ENCODE measurements around the gene WASF2. TPM values are rescaled to one million over a fixed set of nuclear protein-coding genes. Genes with fewer than 3 reads are reported as not detected.
A peak's percentile ranks its signal among the peaks of the same experiment; 100 is the strongest.

The WASF2 gene
- total RNA-seq, 1 donor from 2014 or later, result 156 TPM

DNA sequence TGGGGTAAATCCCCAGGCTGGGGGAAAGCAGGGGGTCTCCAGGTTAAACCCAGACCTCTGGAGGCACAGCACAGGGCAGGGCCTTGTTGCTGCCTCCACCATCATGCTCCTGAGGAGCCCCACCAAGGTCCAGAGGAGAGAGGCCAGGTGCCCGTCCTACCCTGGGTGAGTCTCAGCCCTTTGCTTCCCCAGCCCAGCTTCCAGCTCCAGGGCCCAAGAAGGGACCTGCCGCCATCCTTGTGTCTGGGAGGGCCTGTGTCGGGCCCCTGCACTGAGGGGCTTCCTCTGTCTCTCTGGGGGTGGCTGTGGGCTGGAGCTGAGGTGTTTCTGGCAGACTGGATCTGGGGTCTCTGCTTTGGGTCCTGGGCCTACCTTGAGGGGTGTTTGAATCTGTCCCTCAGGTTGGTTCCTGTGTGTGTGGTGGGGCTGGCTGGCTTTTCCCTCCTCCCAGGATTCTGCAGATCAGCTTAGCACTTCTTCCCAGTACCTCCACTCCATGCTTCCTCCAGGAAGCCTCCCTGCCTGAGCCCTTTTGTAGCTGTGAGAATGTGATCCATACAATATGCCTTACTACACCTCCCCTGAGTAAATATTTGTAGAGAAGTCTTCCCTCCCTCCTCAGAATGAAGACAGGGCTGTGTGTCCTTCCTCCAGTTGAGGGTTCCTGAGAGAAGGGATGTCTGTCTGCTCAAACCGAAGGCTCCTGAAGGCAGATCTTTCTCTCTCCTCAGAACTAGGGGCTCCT lies 91.4 kb downstream of the WASF2 start:
- Histone ChIP-seq H3K4me3 (no peak overlapping the region), H3K27ac (no peak overlapping the region), H3K4me1 (peaks cover 35% of the 10 kb centered on the region), H3K36me3 (no peaks in the 10 kb centered on the region), H3K27me3 (no peaks in the 10 kb centered on the region), H3K9me3 (no peaks in the 10 kb centered on the region)
- no peak for DNase-seq
- intact Hi-C loops (cut with DNase I), result loop anchor here (10.0 kb wide), 2 partner anchors 206 to 266 kb away; partner anchors contain the start of gene AHDC1
- ATAC-seq, result no peak
- TF ChIP-seq CTCF (IDR thresholded peaks at IDR 0.05), result no peak

DNA sequence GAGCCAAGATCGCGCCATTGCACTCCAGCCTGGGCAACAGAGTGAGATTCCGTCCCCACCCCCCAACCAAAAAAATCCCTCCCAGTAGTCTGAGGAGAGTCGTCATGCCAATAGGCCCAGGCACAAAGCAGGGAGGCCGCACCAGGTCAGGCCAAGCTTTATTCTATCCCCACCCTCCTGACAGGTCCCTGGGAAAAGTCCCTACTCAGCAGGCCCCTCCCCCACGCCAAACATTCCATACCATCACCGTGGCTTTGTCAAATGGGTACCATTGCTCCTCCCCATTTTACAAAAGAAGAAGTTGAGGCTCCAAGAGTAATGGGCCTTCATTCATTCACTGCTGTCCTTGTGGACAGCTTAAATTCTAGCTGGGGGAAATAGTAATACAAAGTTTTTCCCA lies 92.2 kb downstream of the WASF2 start:
- H3K4me3 ChIP-seq, result no peak overlapping the region
- H3K9me3 ChIP-seq, result no peaks in the 10 kb centered on the region
- DNase-seq (no peak), ATAC-seq (no peak)
- no peak overlapping the region for H3K27ac ChIP-seq
- H3K36me3 ChIP-seq, result no peaks in the 10 kb centered on the region
- intact Hi-C loops (cut with DNase I), result loop anchor here (10.0 kb wide), 2 partner anchors 207 to 267 kb away; partner anchors contain the start of gene AHDC1
- H3K27me3 ChIP-seq, result no peaks in the 10 kb centered on the region
- peaks cover 30% of the 10 kb centered on the region for H3K4me1 ChIP-seq
- TF ChIP-seq CTCF (IDR thresholded peaks at IDR 0.05), result no peak

DNA sequence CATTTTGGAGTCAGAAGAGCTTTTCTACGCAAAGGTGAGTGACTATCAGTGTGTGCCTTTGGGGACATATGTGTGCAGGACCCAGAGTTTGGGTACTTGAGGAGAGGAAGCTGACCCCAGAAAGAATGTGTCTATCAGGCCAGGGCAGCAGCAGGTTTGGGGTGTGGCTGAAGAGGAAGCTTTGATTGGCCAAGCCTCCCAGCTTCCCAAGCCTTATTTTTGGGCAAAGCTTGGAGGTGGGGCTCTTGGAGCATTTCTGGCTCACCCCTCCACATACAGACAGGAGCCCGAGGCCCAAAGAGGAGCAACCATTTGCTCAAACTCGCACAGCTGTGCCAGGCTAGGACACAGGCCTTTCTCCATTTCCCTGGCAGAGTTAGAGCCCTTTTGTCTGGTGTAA lies 92.9 kb downstream of the WASF2 start:
- H3K27ac ChIP-seq, result no peak overlapping the region
- H3K27me3 ChIP-seq, result no peaks in the 10 kb centered on the region
- no peak for ATAC-seq
- no peak for DNase-seq
- intact Hi-C loops (cut with DNase I), result loop anchor here (10.0 kb wide), 2 partner anchors 208 to 268 kb away; partner anchors contain the start of gene AHDC1
- peaks cover 27% of the 10 kb centered on the region for H3K4me1 ChIP-seq
- no peak overlapping the region for H3K4me3 ChIP-seq
- H3K36me3 ChIP-seq, result no peaks in the 10 kb centered on the region
- H3K9me3 ChIP-seq, result no peaks in the 10 kb centered on the region
- no peak for TF ChIP-seq CTCF (IDR thresholded peaks at IDR 0.05)

- Histone ChIP-seq H3K36me3 (no peaks in the 10 kb centered on the region), H3K4me1 (peaks cover 30% of the 10 kb centered on the region), H3K27ac (no peak overlapping the region), H3K9me3 (no peaks in the 10 kb centered on the region), H3K27me3 (no peaks in the 10 kb centered on the region), H3K4me3 (no peak overlapping the region)
- peak; percentile 96 for TF ChIP-seq CTCF (IDR thresholded peaks at IDR 0.05)
- intact Hi-C loops (cut with DNase I), result loop anchor here (10.0 kb wide), 2 partner anchors 209 to 269 kb away; partner anchors contain the start of gene AHDC1
- ATAC-seq, result peak; percentile 66
- DNase-seq, result peak; percentile 85
These were observed 94.3 kb downstream of the WASF2 start for GRCh38 chr1:27395441-27396195.

- Histone ChIP-seq H3K27me3 (no peaks in the 10 kb centered on the region), H3K27ac (no peak overlapping the region), H3K4me1 (peaks cover 34% of the 10 kb centered on the region), H3K36me3 (no peaks in the 10 kb centered on the region), H3K9me3 (no peaks in the 10 kb centered on the region), H3K4me3 (no peak overlapping the region)
- intact Hi-C loops (cut with DNase I), result loop anchor here (10.0 kb wide), 2 partner anchors 210 to 270 kb away; partner anchors contain the start of gene AHDC1
- no peak for TF ChIP-seq CTCF (IDR thresholded peaks at IDR 0.05)
- ATAC-seq (no peak), DNase-seq (no peak)
These were observed 95.0 kb downstream of the WASF2 start for GRCh38 chr1:27394925-27395324.
